HCT116 (cell line): ENCODE measurements around the gene ACER3. TPM values are rescaled to one million over a fixed set of nuclear protein-coding genes. Genes with fewer than 3 reads are reported as not detected.
A peak's percentile ranks its signal among the peaks of the same experiment; 100 is the strongest.

Experiments used
- ATAC-seq: fragments of 200-7000 bp; cut with Tn5 transposase; 2 replicates; pipeline ENCODE4 v1.9.1; 2020; ENCODE audit warnings: mild to moderate bottlenecking, moderate library complexity
- BruUV-seq: library from RNA; stranded (reverse); fragments of 400-500 nt; replicated peaks from 2 replicates; lab custom pipeline; 2021; lab: Mats Ljungman, UMichigan
- CTCF ChIA-PET: fragments of 300-600 bp; sonication (Branson Sonifier 250); formaldehyde crosslinking; loops from one replicate; lab custom pipeline; 2021; ENCODE audit warnings: antibody characterized with exemption; lab: Charles Lee
- POLR2A ChIA-PET: fragments of 300-600, 350-600 bp; sonication (Branson Sonifier 250); formaldehyde crosslinking; loops from one replicate; lab custom pipeline; 2021; ENCODE audit warnings: antibody characterized with exemption; lab: Charles Lee
- RAD21 ChIA-PET, 2 experiments: fragments of 300-600 bp; sonication (Branson Sonifier 250); formaldehyde crosslinking; loops; one replicate each; lab custom pipeline; 2023; ENCODE audit warnings: low total read pairs in 2 of 2; ENCODE audit not compliant: uncharacterized antibody in 2 of 2, unreplicated experiment in 2 of 2, low non-redundant PET in 1 of 2; lab: Charles Lee
- DNase-seq: peaks from one replicate; pipeline ENCODE4 v3.0.0-alpha.2; 2010; ENCODE audit warnings: low read depth, low spot score
- H2AFZ ChIP-seq: fragments of 200-600 bp; shearing (Covaris generic), sonication (generic); 2 replicates; pipeline ENCODE4 v1.6.1; 2017; ENCODE audit warnings: low read depth, mixed run types, mixed read lengths, antibody characterized with exemption, low read length; ENCODE audit not compliant: poor library complexity, severe bottlenecking
- H3K27ac ChIP-seq: 2 replicates; pipeline ENCODE4 v1.5.1; 2012; ENCODE audit warnings: low read depth, low read length
- H3K27me3 ChIP-seq: fragments of 200-600 bp; sonication (generic); 2 replicates; pipeline ENCODE4 v1.6.1; 2016; ENCODE audit warnings: mixed run types, low read length, mixed read lengths; ENCODE audit not compliant: insufficient read depth
- H3K36me3 ChIP-seq, 2 experiments: fragments of 200-500 bp in 1 of 2; fragments of 200-600 bp in 1 of 2; sonication (Bioruptor generic) in 1 of 2; sonication (generic) in 1 of 2; 2 replicates each; pipeline versions ENCODE4 v1.5.1 to v1.6.1; 2014 to 2016; ENCODE audit warnings: low read length in 2 of 2, inconsistent platforms in 1 of 2, mixed read lengths in 1 of 2, mixed run types in 1 of 2; ENCODE audit not compliant: insufficient read depth in 2 of 2, control insufficient read depth in 1 of 2
- H3K4me1 ChIP-seq, 2 experiments: fragments of 200-600 bp in 1 of 2; sonication (generic) in 1 of 2; 2 replicates each; pipeline versions ENCODE4 v1.5.1 to v1.6.1; 2012 to 2017; ENCODE audit warnings: low read length in 2 of 2, inconsistent platforms in 1 of 2, mild to moderate bottlenecking in 1 of 2, mixed read lengths in 1 of 2, mixed run types in 1 of 2, moderate library complexity in 1 of 2; ENCODE audit not compliant: insufficient read depth in 2 of 2, control insufficient read depth in 1 of 2
- H3K4me2 ChIP-seq: fragments of 200-600 bp; sonication (generic); 2 replicates; pipeline ENCODE4 v1.6.1; 2017; ENCODE audit warnings: mixed run types, low read length, mixed read lengths
- H3K4me3 ChIP-seq, 2 experiments: fragments of 200-600 bp in 1 of 2; sonication (generic) in 1 of 2; replicated peaks in 1 of 2; 2 replicates each; pipeline ENCODE4 v1.5.1; 2011 to 2016; ENCODE audit warnings: low read length in 2 of 2, control low read depth in 1 of 2, low read depth in 1 of 2, mild to moderate bottlenecking in 1 of 2, mixed read lengths in 1 of 2, mixed run types in 1 of 2
- H3K79me2 ChIP-seq: fragments of 200-600 bp; sonication (generic); 2 replicates; pipeline ENCODE4 v1.6.1; 2017; ENCODE audit warnings: mild to moderate bottlenecking, mixed run types, low read length, moderate library complexity, mixed read lengths; ENCODE audit not compliant: insufficient read depth
- H3K9ac ChIP-seq: fragments of 200-600 bp; sonication (generic); 2 replicates; pipeline ENCODE4 v1.6.1; 2016; ENCODE audit warnings: low read length, mixed read lengths
- H3K9me2 ChIP-seq: fragments of 200-600 bp; sonication (generic), shearing (Covaris generic); 2 replicates; pipeline ENCODE4 v1.6.1; 2017; ENCODE audit warnings: mixed run types, mild to moderate bottlenecking, moderate library complexity; ENCODE audit not compliant: insufficient read depth
- H3K9me3 ChIP-seq, 2 experiments: fragments of 200-500 bp in 1 of 2; fragments of 200-600 bp in 1 of 2; sonication (Bioruptor generic) in 1 of 2; sonication (generic) in 1 of 2; 2 replicates each; pipeline ENCODE4 v1.6.1; 2014 to 2017; ENCODE audit warnings: low read length in 2 of 2, mixed read lengths in 2 of 2, inconsistent platforms in 1 of 2, low read depth in 1 of 2, mild to moderate bottlenecking in 1 of 2, mixed run types in 1 of 2, moderate library complexity in 1 of 2; ENCODE audit not compliant: control insufficient read depth in 1 of 2, insufficient read depth in 1 of 2
- H4K20me1 ChIP-seq: fragments of 200-600 bp; sonication (generic), shearing (Covaris generic); 2 replicates; pipeline ENCODE4 v1.6.1; 2017; ENCODE audit warnings: mixed run types, mild to moderate bottlenecking, moderate library complexity; ENCODE audit not compliant: insufficient read depth
- CBX3 ChIP-seq: IDR thresholded peaks from 2 replicates; pipeline ENCODE4 v1.6.1; 2012; ENCODE audit warnings: low read depth
- CEBPB ChIP-seq: IDR thresholded peaks from 2 replicates; pipeline ENCODE4 v1.6.1; 2012; ENCODE audit warnings: low read depth
- EZH2 ChIP-seq: fragments of 200-600 bp; sonication (generic); IDR thresholded peaks from 2 replicates; pipeline ENCODE4 v1.6.1; 2017; ENCODE audit warnings: antibody characterized with exemption, mixed run types
- EZH2phosphoT487 ChIP-seq: fragments of 200-600 bp; IDR thresholded peaks from 2 replicates; pipeline ENCODE4 v1.6.1; 2018; ENCODE audit warnings: antibody characterized with exemption, borderline replicate concordance
- POLR2AphosphoS5 ChIP-seq: IDR thresholded peaks from 2 replicates; pipeline ENCODE4 v1.6.1; 2011; ENCODE audit warnings: mild to moderate bottlenecking, low read depth, low read length, moderate library complexity
- RAD21 ChIP-seq: IDR thresholded peaks from 2 replicates; pipeline ENCODE4 v1.6.1; 2012; ENCODE audit warnings: low read depth, mild to moderate bottlenecking
- SIN3A ChIP-seq: IDR thresholded peaks from 2 replicates; pipeline ENCODE4 v1.6.1; 2012; ENCODE audit warnings: low read depth
- SP1 ChIP-seq: IDR thresholded peaks from 2 replicates; pipeline ENCODE4 v1.6.1; 2012; ENCODE audit warnings: low read depth
- SRF ChIP-seq: IDR thresholded peaks from 2 replicates; pipeline ENCODE4 v1.6.1; 2012; ENCODE audit warnings: low read depth
- TCF7L2 ChIP-seq: IDR thresholded peaks from 2 replicates; pipeline ENCODE4 v1.7.0; 2011; ENCODE audit warnings: borderline replicate concordance, inconsistent platforms; ENCODE audit not compliant: insufficient read depth, insufficient read length; ENCODE audit errors: extremely low read depth
- YY1 ChIP-seq: IDR thresholded peaks from 2 replicates; pipeline ENCODE4 v1.6.1; 2011; ENCODE audit warnings: low read length, low read depth, moderate library complexity, mild to moderate bottlenecking; ENCODE audit not compliant: insufficient replicate concordance; ENCODE audit errors: extremely low read depth
- ZFX ChIP-seq: fragments of 450-650 bp; IDR thresholded peaks from 2 replicates; pipeline ENCODE4 v1.6.1; 2017
- ZNF274 ChIP-seq: fragments of 200-500 bp; sonication (Bioruptor generic); IDR thresholded peaks from 2 replicates; pipeline ENCODE4 v1.6.1; 2014; ENCODE audit warnings: mild to moderate bottlenecking, low read depth, low read length, inconsistent platforms
- intact Hi-C: fragments of 100-400 bp; cut with micrococcal nuclease; formaldehyde crosslinking; loops from 2 replicates; pipeline ENCODE4 v1.10.0; 2022
- total RNA-seq: library from RNA; stranded (reverse); gene quantifications from one replicate; pipeline ENCODE4 v1.2.1, GENCODE V29; 2021; ENCODE audit not compliant: unreplicated experiment
- TF ChIP-seq, protein P1 (sequence below): IDR thresholded peaks from 2 replicates; pipeline ENCODE4 v1.6.1; 2012; ENCODE audit warnings: low read depth
- TF ChIP-seq, protein P2 (sequence below): IDR thresholded peaks from 2 replicates; pipeline ENCODE4 v1.6.1; 2012
- TF ChIP-seq, protein P3 (sequence below): IDR thresholded peaks from 2 replicates; pipeline ENCODE4 v1.6.1; 2012
- TF ChIP-seq, protein P4 (sequence below): IDR thresholded peaks from 2 replicates; pipeline ENCODE4 v1.6.1; 2011; ENCODE audit warnings: mild to moderate bottlenecking, low read length, moderate library complexity; ENCODE audit not compliant: insufficient replicate concordance; ENCODE audit errors: extremely low read depth
- TF ChIP-seq, protein P5 (sequence below), 3 experiments: fragments of 200-600 bp in 1 of 3; sonication (generic) in 1 of 3; IDR thresholded peaks in 2 of 3; conservative IDR thresholded peaks in 1 of 3; 2 replicates each; pipeline ENCODE4 v1.5.1; 2012 to 2017; ENCODE audit warnings: low read depth in 2 of 3, low read length in 2 of 3, antibody characterized with exemption in 1 of 3, borderline replicate concordance in 1 of 3, control low read depth in 1 of 3, mild to moderate bottlenecking in 1 of 3, mixed read lengths in 1 of 3, mixed run types in 1 of 3, moderate library complexity in 1 of 3; ENCODE audit not compliant: insufficient read depth in 1 of 3

The ACER3 gene
- total RNA-seq, 1 experiment from 2014 or later = 19.1 TPM

DNA sequence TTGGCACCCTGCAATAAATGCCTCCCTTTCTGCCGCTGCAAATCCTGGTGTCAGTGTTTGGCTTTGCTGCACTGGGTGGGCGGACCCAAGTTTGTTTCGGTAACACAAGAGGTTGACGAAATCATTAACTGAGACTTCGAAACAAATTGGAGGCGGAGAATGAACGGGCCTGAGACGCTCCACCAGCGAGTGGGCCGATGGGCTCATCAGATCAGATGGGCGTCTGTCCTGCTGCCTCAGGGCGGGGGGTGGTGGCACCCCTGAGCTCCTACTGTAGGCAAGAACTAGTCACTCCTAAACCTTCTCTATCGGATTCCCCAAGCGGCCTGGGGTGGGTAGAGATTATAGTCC, 205.1 kb downstream of the ACER3 start:
- RAD21 ChIA-PET = no interaction called here
- Histone ChIP-seq H3K4me3 (peak overlapping the region; percentile 55 to 69; a peak in 3 of 4 replicates), H2AFZ (no peak overlapping the region), H3K36me3 (no peaks in the 10 kb centered on the region), H3K4me1 (peaks cover 7 to 16% of the 10 kb centered on the region in 2 experiments; a peak in 2 of 4 replicates), H3K9me3 (peaks cover 0 to 4% of the 10 kb centered on the region in 2 experiments; a peak in 1 of 4 replicates), H3K9ac (peak overlapping the region; percentile 59; the same call in 1 of the 2 replicates), H3K27ac (peak overlapping the region; percentile 63; the same call in 1 of the 2 replicates), H3K9me2 (no peaks in the 10 kb centered on the region), H3K79me2 (no peaks in the 10 kb centered on the region), H3K4me2 (peak overlapping the region; percentile 94), H4K20me1 (no peaks in the 10 kb centered on the region), H3K27me3 (no peaks in the 10 kb centered on the region)
- no TSS peak for BruUV-seq
- DNase-seq (no peak), ATAC-seq (no peak)
- POLR2A ChIA-PET = no interaction called here
- TF ChIP-seq RAD21 (no peak), ZNF274 (no peak), TCF7L2 (no peak), CEBPB (no peak), POLR2AphosphoS5 (no peak), SP1 (no peak), CBX3 (no peak), SRF (no peak), YY1 (no peak), SIN3A (no peak), EZH2 (no peak), EZH2phosphoT487 (no peak), ZFX (no peak)
- TF ChIP-seq, protein P1, sequence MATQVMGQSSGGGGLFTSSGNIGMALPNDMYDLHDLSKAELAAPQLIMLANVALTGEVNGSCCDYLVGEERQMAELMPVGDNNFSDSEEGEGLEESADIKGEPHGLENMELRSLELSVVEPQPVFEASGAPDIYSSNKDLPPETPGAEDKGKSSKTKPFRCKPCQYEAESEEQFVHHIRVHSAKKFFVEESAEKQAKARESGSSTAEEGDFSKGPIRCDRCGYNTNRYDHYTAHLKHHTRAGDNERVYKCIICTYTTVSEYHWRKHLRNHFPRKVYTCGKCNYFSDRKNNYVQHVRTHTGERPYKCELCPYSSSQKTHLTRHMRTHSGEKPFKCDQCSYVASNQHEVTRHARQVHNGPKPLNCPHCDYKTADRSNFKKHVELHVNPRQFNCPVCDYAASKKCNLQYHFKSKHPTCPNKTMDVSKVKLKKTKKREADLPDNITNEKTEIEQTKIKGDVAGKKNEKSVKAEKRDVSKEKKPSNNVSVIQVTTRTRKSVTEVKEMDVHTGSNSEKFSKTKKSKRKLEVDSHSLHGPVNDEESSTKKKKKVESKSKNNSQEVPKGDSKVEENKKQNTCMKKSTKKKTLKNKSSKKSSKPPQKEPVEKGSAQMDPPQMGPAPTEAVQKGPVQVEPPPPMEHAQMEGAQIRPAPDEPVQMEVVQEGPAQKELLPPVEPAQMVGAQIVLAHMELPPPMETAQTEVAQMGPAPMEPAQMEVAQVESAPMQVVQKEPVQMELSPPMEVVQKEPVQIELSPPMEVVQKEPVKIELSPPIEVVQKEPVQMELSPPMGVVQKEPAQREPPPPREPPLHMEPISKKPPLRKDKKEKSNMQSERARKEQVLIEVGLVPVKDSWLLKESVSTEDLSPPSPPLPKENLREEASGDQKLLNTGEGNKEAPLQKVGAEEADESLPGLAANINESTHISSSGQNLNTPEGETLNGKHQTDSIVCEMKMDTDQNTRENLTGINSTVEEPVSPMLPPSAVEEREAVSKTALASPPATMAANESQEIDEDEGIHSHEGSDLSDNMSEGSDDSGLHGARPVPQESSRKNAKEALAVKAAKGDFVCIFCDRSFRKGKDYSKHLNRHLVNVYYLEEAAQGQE = no peak
- TF ChIP-seq, protein P2, sequence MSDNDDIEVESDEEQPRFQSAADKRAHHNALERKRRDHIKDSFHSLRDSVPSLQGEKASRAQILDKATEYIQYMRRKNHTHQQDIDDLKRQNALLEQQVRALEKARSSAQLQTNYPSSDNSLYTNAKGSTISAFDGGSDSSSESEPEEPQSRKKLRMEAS = no peak
- TF ChIP-seq, protein P3, sequence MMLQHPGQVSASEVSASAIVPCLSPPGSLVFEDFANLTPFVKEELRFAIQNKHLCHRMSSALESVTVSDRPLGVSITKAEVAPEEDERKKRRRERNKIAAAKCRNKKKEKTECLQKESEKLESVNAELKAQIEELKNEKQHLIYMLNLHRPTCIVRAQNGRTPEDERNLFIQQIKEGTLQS = no peak
- TF ChIP-seq, protein P4, sequence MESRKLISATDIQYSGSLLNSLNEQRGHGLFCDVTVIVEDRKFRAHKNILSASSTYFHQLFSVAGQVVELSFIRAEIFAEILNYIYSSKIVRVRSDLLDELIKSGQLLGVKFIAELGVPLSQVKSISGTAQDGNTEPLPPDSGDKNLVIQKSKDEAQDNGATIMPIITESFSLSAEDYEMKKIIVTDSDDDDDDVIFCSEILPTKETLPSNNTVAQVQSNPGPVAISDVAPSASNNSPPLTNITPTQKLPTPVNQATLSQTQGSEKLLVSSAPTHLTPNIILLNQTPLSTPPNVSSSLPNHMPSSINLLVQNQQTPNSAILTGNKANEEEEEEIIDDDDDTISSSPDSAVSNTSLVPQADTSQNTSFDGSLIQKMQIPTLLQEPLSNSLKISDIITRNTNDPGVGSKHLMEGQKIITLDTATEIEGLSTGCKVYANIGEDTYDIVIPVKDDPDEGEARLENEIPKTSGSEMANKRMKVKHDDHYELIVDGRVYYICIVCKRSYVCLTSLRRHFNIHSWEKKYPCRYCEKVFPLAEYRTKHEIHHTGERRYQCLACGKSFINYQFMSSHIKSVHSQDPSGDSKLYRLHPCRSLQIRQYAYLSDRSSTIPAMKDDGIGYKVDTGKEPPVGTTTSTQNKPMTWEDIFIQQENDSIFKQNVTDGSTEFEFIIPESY = no peak
- TF ChIP-seq, protein P5, sequence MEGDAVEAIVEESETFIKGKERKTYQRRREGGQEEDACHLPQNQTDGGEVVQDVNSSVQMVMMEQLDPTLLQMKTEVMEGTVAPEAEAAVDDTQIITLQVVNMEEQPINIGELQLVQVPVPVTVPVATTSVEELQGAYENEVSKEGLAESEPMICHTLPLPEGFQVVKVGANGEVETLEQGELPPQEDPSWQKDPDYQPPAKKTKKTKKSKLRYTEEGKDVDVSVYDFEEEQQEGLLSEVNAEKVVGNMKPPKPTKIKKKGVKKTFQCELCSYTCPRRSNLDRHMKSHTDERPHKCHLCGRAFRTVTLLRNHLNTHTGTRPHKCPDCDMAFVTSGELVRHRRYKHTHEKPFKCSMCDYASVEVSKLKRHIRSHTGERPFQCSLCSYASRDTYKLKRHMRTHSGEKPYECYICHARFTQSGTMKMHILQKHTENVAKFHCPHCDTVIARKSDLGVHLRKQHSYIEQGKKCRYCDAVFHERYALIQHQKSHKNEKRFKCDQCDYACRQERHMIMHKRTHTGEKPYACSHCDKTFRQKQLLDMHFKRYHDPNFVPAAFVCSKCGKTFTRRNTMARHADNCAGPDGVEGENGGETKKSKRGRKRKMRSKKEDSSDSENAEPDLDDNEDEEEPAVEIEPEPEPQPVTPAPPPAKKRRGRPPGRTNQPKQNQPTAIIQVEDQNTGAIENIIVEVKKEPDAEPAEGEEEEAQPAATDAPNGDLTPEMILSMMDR (IDR thresholded peaks at IDR 0.05 in 2 of 3, conservative IDR thresholded peaks at IDR 0.05 in 1 of 3; ENCODE audit: borderline replicate concordance in 1 of 3, insufficient read depth in 1 of 3, low read depth in 2 of 3, low read length in 2 of 3) = no peak
- intact Hi-C loops = no loop called here
- CTCF ChIA-PET = interaction anchor here (1.6 kb wide), 1 partner anchor 25 kb away, joined by 5 read pairs; no protein-coding TSS in a partner anchor
